Lower leg skin (tissue), 3 donors: Measurements from ENCODE around the gene CCSER1.

Experiments used
- POLR2A ChIP-seq, 2 donors: fragments of 450-650 bp; IDR thresholded peaks; one replicate each; pipeline ENCODE4 v1.6.1; 2016 to 2017; ENCODE audit warnings: antibody characterized with exemption in 2 of 2, mild to moderate bottlenecking in 1 of 2, moderate library complexity in 1 of 2
- TF ChIP-seq, protein P1 (sequence below), 3 donors: fragments of 450-650 bp; IDR thresholded peaks; one replicate each; pipeline ENCODE4 v1.5.1; 2016; ENCODE audit warnings: antibody characterized with exemption in 3 of 3, mild to moderate bottlenecking in 3 of 3, moderate library complexity in 2 of 3

DNA sequence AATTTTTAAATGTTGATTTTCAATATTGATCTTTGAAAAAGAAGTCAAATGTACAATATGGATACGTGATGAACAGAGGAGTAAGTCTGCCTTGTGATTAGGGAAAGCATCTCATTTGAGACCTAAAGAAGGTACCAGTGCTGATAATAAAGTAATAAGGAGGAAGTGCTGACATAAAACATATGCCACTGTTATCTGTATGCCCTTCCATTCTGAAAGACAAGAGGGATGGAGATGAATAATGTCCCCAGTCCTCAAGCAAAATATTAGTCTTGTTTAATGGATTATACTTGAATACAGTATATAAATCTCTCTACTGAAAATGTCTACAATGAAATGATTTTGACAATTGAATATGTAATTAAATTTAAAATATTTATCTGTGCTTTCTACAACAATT, 58.2 kb downstream of the CCSER1 start:
- TF ChIP-seq, protein P1, sequence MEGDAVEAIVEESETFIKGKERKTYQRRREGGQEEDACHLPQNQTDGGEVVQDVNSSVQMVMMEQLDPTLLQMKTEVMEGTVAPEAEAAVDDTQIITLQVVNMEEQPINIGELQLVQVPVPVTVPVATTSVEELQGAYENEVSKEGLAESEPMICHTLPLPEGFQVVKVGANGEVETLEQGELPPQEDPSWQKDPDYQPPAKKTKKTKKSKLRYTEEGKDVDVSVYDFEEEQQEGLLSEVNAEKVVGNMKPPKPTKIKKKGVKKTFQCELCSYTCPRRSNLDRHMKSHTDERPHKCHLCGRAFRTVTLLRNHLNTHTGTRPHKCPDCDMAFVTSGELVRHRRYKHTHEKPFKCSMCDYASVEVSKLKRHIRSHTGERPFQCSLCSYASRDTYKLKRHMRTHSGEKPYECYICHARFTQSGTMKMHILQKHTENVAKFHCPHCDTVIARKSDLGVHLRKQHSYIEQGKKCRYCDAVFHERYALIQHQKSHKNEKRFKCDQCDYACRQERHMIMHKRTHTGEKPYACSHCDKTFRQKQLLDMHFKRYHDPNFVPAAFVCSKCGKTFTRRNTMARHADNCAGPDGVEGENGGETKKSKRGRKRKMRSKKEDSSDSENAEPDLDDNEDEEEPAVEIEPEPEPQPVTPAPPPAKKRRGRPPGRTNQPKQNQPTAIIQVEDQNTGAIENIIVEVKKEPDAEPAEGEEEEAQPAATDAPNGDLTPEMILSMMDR (IDR thresholded peaks at IDR 0.05), result no peak
- TF ChIP-seq POLR2A (IDR thresholded peaks at IDR 0.05), result no peak
